Right atrium auricular region (tissue), 2 donors: ENCODE measurements around the gene CDC16. TPM values are rescaled to one million over a fixed set of nuclear protein-coding genes. Genes with fewer than 3 reads are reported as not detected.
A peak's percentile ranks its signal among the peaks of the same experiment; 100 is the strongest.

Source experiments
- DNase-seq: peaks from one replicate; pipeline ENCODE4 v3.0.0-alpha.2; 2019; ENCODE audit warnings: low spot score
- H3K27ac ChIP-seq, 2 donors: fragments of 200-600 bp; sonication (generic); 1 replicate in 1 of 2; 2 replicates in 1 of 2; pipeline ENCODE4 v1.5.1; 2016 to 2019
- H3K27me3 ChIP-seq, 2 donors: fragments of 200-600 bp; sonication (generic); one replicate each; pipeline versions ENCODE4 v1.5.1 to v1.6.0; 2017 to 2019
- H3K36me3 ChIP-seq: fragments of 200-600 bp; sonication (generic); one replicate; pipeline ENCODE4 v1.5.1; 2016
- H3K4me1 ChIP-seq, 2 donors: fragments of 200-600 bp; sonication (generic); one replicate each; pipeline versions ENCODE4 v1.5.1 to v1.6.0; 2017 to 2019
- H3K4me3 ChIP-seq, 2 donors: fragments of 200-600 bp; sonication (generic); 1 replicate in 1 of 2; 2 replicates in 1 of 2; pipeline ENCODE4 v1.5.1; 2017 to 2019; ENCODE audit warnings: mild to moderate bottlenecking in 1 of 2, moderate library complexity in 1 of 2
- H3K9me3 ChIP-seq, 2 donors: fragments of 200-600 bp; sonication (generic); one replicate each; pipeline ENCODE4 v1.5.1; 2019
- CTCF ChIP-seq, 2 donors: fragments of 200-600 bp; sonication (generic); IDR thresholded peaks; one replicate each; pipeline ENCODE4 v1.5.1; 2019; ENCODE audit warnings: antibody characterized with exemption in 2 of 2
- total RNA-seq, 2 donors: library from RNA; depleted of rRNA; stranded (reverse); fragments of >200 nt; gene quantifications; one replicate each; pipeline ENCODE4 v1.1.0, GENCODE V29; 2016

The CDC16 gene
- total RNA-seq, 2 donors from 2014 or later = 21.1 to 31.8 TPM

- Histone ChIP-seq H3K27me3 (no peaks in the 10 kb centered on the region), H3K27ac (peak overlapping the region in 1 of 2 donors; percentile 99), H3K9me3 (no peaks in the 10 kb centered on the region), H3K4me3 (no peak overlapping the region), H3K4me1 (peaks cover 0 to 25% of the 10 kb centered on the region in 2 donors), H3K36me3 (no peaks in the 10 kb centered on the region)
- no peak for TF ChIP-seq CTCF (IDR thresholded peaks at IDR 0.05)
- DNase-seq = no peak
Observed at GRCh38 chr13:114279758-114280355, 45.2 kb downstream of the CDC16 start.

GRCh38 chr13:114281351-114282040 lies 46.8 kb downstream of the CDC16 start, which contains the start of gene UPF3A:
Gene UPF3A, plus strand, starts transcription at chr13:114281601. Its CDS starts 39 bp downstream, at chr13:114281640.
- Histone ChIP-seq H3K27me3 (no peaks in the 10 kb centered on the region), H3K36me3 (peaks cover under 1% of the 10 kb centered on the region), H3K27ac (peak within 1 kb of the TSS; percentile 97 to 99), H3K4me3 (peak within 1 kb of the TSS; percentile 71 to 73), H3K4me1 (peaks cover 0 to 25% of the 10 kb centered on the region in 2 donors), H3K9me3 (no peaks in the 10 kb centered on the region)
- no peak for TF ChIP-seq CTCF (IDR thresholded peaks at IDR 0.05)
- DNase-seq = peak; percentile 86

GRCh38 chr13:114282041-114282670 lies 47.5 kb downstream of the CDC16 start:
- DNase-seq = peak; percentile 59
- no peaks in the 10 kb centered on the region for H3K27me3 ChIP-seq
- no peak for TF ChIP-seq CTCF (IDR thresholded peaks at IDR 0.05)
- H3K27ac ChIP-seq = peak overlapping the region; percentile 97 to 99
- H3K4me3 ChIP-seq = peak overlapping the region; percentile 71 to 73
- H3K36me3 ChIP-seq = peaks cover 7% of the 10 kb centered on the region
- no peaks in the 10 kb centered on the region for H3K9me3 ChIP-seq
- H3K4me1 ChIP-seq = peaks cover 0 to 25% of the 10 kb centered on the region in 2 donors

GRCh38 chr13:114283576-114283975 lies 48.9 kb downstream of the CDC16 start:
- no peaks in the 10 kb centered on the region for H3K9me3 ChIP-seq
- peaks cover 0 to 25% of the 10 kb centered on the region in 2 donors for H3K4me1 ChIP-seq
- no peak for DNase-seq
- peaks cover 13% of the 10 kb centered on the region for H3K36me3 ChIP-seq
- no peaks in the 10 kb centered on the region for H3K27me3 ChIP-seq
- no peak overlapping the region for H3K4me3 ChIP-seq
- H3K27ac ChIP-seq = no peak overlapping the region
- TF ChIP-seq CTCF (IDR thresholded peaks at IDR 0.05) = no peak

GRCh38 chr13:114284680-114285079 lies 50.0 kb downstream of the CDC16 start:
- Histone ChIP-seq H3K9me3 (no peaks in the 10 kb centered on the region), H3K4me1 (peaks cover 0 to 25% of the 10 kb centered on the region in 2 donors), H3K36me3 (peaks cover 13% of the 10 kb centered on the region), H3K4me3 (no peak overlapping the region), H3K27ac (no peak overlapping the region), H3K27me3 (no peaks in the 10 kb centered on the region)
- TF ChIP-seq CTCF (IDR thresholded peaks at IDR 0.05) = no peak
- no peak for DNase-seq
